HEK293 (cell line): ENCODE measurements around the gene HHAT.
A peak's percentile ranks its signal among the peaks of the same experiment; 100 is the strongest.

Source experiments
- MEIS1 ChIP-seq: sonication (generic); formaldehyde crosslinking; IDR thresholded peaks from 2 replicates; pipeline ENCODE4 v1.8.1; 2022; ENCODE audit warnings: missing genetic modification reagents, mild to moderate bottlenecking, borderline replicate concordance
- MZF1 ChIP-seq: fragments of 450-650 bp; formaldehyde crosslinking; IDR thresholded peaks from 2 replicates; pipeline ENCODE4 v1.5.1; 2017; ENCODE audit warnings: missing biosample characterization, missing genetic modification characterization, borderline replicate concordance
- PRDM2 ChIP-seq: fragments of 450-650 bp; formaldehyde crosslinking; IDR thresholded peaks from 2 replicates; pipeline ENCODE4 v1.5.1; 2016; ENCODE audit warnings: missing biosample characterization, missing genetic modification characterization, borderline replicate concordance
- SCRT1 ChIP-seq: fragments of 450-650 bp; formaldehyde crosslinking; IDR thresholded peaks from 2 replicates; pipeline ENCODE4 v1.5.1; 2016; ENCODE audit warnings: missing biosample characterization, missing genetic modification characterization, borderline replicate concordance
- ZFP37 ChIP-seq: fragments of 450-650 bp; formaldehyde crosslinking; IDR thresholded peaks from 2 replicates; pipeline ENCODE4 v1.5.1; 2016; ENCODE audit warnings: missing biosample characterization, missing genetic modification characterization
- ZNF138 ChIP-seq: fragments of 450-650 bp; formaldehyde crosslinking; IDR thresholded peaks from 2 replicates; pipeline ENCODE4 v1.5.1; 2016; ENCODE audit warnings: missing biosample characterization, missing genetic modification characterization, borderline replicate concordance
- ZNF211 ChIP-seq: fragments of 450-650 bp; formaldehyde crosslinking; IDR thresholded peaks from 2 replicates; pipeline ENCODE4 v1.5.1; 2016; ENCODE audit warnings: low read depth, missing biosample characterization, missing genetic modification characterization
- ZNF292 ChIP-seq: fragments of 450-650 bp; formaldehyde crosslinking; IDR thresholded peaks from 2 replicates; pipeline ENCODE4 v1.5.1; 2016; ENCODE audit warnings: low read depth, missing biosample characterization, missing genetic modification characterization, borderline replicate concordance
- ZNF513 ChIP-seq: fragments of 450-650 bp; IDR thresholded peaks from 2 replicates; pipeline ENCODE4 v1.5.1; 2018; ENCODE audit warnings: missing biosample characterization, missing genetic modification characterization
- ZNF521 ChIP-seq: fragments of 450-650 bp; formaldehyde crosslinking; IDR thresholded peaks from 2 replicates; pipeline ENCODE4 v1.5.1; 2017; ENCODE audit warnings: missing biosample characterization, mild to moderate bottlenecking, missing genetic modification characterization
- ZNF558 ChIP-seq: fragments of 450-650 bp; formaldehyde crosslinking; IDR thresholded peaks from 2 replicates; pipeline ENCODE4 v1.5.1; 2016; ENCODE audit warnings: missing biosample characterization, missing genetic modification characterization
- ZNF560 ChIP-seq: fragments of 450-650 bp; formaldehyde crosslinking; IDR thresholded peaks from 2 replicates; pipeline ENCODE4 v1.5.1; 2017; ENCODE audit warnings: missing biosample characterization, missing genetic modification characterization, borderline replicate concordance
- ZNF580 ChIP-seq: fragments of 450-650 bp; formaldehyde crosslinking; IDR thresholded peaks from 2 replicates; pipeline ENCODE4 v1.5.1; 2016; ENCODE audit warnings: missing biosample characterization, missing genetic modification characterization
- ZNF610 ChIP-seq: fragments of 450-650 bp; formaldehyde crosslinking; IDR thresholded peaks from 2 replicates; pipeline ENCODE4 v1.5.1; 2016; ENCODE audit warnings: missing biosample characterization, missing genetic modification characterization, borderline replicate concordance
- ZNF660 ChIP-seq: fragments of 450-650 bp; IDR thresholded peaks from 2 replicates; pipeline ENCODE4 v1.5.1; 2018; ENCODE audit warnings: missing biosample characterization, mild to moderate bottlenecking, missing genetic modification characterization
- ZNF670 ChIP-seq: fragments of 450-650 bp; formaldehyde crosslinking; IDR thresholded peaks from 2 replicates; pipeline ENCODE4 v1.5.1; 2016; ENCODE audit warnings: missing biosample characterization, missing genetic modification characterization, low read depth
- ZSCAN4 ChIP-seq: fragments of 450-650 bp; formaldehyde crosslinking; IDR thresholded peaks from 2 replicates; pipeline ENCODE4 v1.5.1; 2017; ENCODE audit warnings: missing biosample characterization, missing genetic modification characterization
- ZSCAN5A ChIP-seq: fragments of 450-650 bp; formaldehyde crosslinking; IDR thresholded peaks from 2 replicates; pipeline ENCODE4 v1.5.1; 2016; ENCODE audit warnings: missing biosample characterization, missing genetic modification characterization
- TF ChIP-seq, protein P1 (sequence below): fragments of 450-650 bp; formaldehyde crosslinking; IDR thresholded peaks from 2 replicates; pipeline ENCODE4 v1.5.1; 2016; ENCODE audit warnings: missing biosample characterization, missing genetic modification characterization

HHAT gene

DNA sequence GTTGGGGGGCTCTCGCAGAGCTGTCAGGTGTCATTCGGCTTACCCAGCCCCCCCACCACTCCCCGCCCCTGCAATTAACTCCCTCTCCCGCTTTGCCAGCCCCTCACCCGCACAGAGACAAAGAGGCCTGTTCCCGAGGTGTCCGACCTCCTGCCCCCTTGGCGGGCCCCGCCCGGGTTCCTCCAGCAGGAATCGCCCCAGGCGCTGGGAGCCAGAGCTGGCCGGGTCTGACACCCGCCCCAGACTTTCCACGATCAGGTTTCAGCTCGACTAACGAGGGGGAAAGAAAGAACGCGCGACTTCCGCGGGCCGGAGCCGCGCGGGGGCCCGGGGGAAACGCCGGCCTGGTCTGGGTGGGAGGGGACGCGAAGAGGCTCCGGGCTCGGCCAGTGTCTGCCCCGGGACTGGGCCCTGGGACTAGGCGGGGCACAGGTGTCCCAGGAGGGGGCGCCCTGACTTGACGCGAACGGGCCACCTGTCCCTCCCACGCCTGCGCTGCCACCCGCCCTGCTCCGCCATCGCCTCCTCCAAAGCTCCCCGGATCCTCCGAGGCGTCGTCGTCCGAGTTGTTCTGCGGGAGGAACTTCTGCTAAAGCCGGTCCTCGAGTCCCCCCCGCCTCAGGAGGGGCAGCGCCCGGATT is 36.4 kb upstream of the HHAT start (continued):
- no peak for TF ChIP-seq PRDM2 (tag by site-specific recombination)
- no peak for TF ChIP-seq ZNF558 (tag by site-specific recombination)
- TF ChIP-seq, protein P1, sequence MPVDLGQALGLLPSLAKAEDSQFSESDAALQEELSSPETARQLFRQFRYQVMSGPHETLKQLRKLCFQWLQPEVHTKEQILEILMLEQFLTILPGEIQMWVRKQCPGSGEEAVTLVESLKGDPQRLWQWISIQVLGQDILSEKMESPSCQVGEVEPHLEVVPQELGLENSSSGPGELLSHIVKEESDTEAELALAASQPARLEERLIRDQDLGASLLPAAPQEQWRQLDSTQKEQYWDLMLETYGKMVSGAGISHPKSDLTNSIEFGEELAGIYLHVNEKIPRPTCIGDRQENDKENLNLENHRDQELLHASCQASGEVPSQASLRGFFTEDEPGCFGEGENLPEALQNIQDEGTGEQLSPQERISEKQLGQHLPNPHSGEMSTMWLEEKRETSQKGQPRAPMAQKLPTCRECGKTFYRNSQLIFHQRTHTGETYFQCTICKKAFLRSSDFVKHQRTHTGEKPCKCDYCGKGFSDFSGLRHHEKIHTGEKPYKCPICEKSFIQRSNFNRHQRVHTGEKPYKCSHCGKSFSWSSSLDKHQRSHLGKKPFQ (tag by site-specific recombination) = no peak
- no peak for TF ChIP-seq ZNF560 (tag by site-specific recombination)
- no peak for TF ChIP-seq ZNF670 (tag by site-specific recombination)
- no peak for TF ChIP-seq ZNF521 (tag by site-specific recombination)
- no peak for TF ChIP-seq MEIS1 (CRISPR knock-in tag)
- 0 out of 2 replicates have a peak, but pooled peaks have one; percentile 63 for TF ChIP-seq ZNF660 (tag by site-specific recombination)
- TF ChIP-seq ZNF610 (tag by site-specific recombination) = no peak
- no peak for TF ChIP-seq ZNF138 (tag by site-specific recombination)
- TF ChIP-seq ZNF292 = no peak
- TF ChIP-seq MZF1 = no peak
- no peak for TF ChIP-seq ZNF211 (tag by site-specific recombination)
- no peak for TF ChIP-seq ZNF513
- no peak for TF ChIP-seq ZSCAN4
- TF ChIP-seq ZNF580 (tag by site-specific recombination) = no peak
- TF ChIP-seq ZFP37 (tag by site-specific recombination) = no peak; the same call in 1 of the 2 replicates
- no peak for TF ChIP-seq ZSCAN5A (tag by site-specific recombination)
- TF ChIP-seq SCRT1 (tag by site-specific recombination) = 0 out of 2 replicates have a peak, but pooled peaks have one; percentile 45
